Hepatocyte (in vitro differentiated cells): ENCODE measurements around the gene MNT.

Experiments
- EZH2 ChIP-seq: fragments of 200-600 bp; sonication (generic); IDR thresholded peaks from 2 replicates; pipeline ENCODE4 v1.6.1; 2016; ENCODE audit warnings: antibody characterized with exemption, mild to moderate bottlenecking, borderline replicate concordance
- TF ChIP-seq, protein P1 (sequence below): fragments of 200-600 bp; sonication (generic); IDR thresholded peaks from 2 replicates; pipeline ENCODE4 v1.5.1; 2016; ENCODE audit warnings: antibody characterized with exemption, mild to moderate bottlenecking; ENCODE audit not compliant: poor library complexity

DNA sequence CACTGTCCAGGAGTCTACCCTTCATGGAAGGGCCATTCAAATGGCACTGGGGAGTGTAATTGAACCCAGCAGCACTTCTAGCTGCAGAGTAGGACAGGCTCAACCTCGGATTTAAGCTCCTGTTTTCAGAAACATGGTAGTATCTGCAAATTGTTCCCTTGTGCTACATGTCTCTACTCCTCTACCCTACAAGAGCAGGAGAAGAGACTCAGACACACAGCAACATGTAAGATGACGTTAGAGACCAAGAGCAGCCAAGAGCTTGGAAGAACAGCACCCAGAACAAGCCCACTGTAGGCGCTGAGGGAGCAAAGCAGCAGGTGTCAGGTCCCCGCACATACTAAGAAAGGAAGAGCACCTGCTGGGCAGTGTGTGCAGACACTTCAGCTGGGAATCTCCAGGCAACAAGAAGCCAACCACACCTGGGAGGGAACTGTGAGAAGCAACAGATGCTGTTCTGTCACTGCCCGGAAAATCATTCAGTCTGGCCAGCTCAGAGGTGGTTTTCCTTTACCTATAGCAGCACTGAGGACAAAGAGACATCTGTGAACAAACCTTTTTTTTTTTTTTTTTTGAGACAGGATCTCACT is 35.6 kb upstream of the MNT start:
- TF ChIP-seq, protein P1, sequence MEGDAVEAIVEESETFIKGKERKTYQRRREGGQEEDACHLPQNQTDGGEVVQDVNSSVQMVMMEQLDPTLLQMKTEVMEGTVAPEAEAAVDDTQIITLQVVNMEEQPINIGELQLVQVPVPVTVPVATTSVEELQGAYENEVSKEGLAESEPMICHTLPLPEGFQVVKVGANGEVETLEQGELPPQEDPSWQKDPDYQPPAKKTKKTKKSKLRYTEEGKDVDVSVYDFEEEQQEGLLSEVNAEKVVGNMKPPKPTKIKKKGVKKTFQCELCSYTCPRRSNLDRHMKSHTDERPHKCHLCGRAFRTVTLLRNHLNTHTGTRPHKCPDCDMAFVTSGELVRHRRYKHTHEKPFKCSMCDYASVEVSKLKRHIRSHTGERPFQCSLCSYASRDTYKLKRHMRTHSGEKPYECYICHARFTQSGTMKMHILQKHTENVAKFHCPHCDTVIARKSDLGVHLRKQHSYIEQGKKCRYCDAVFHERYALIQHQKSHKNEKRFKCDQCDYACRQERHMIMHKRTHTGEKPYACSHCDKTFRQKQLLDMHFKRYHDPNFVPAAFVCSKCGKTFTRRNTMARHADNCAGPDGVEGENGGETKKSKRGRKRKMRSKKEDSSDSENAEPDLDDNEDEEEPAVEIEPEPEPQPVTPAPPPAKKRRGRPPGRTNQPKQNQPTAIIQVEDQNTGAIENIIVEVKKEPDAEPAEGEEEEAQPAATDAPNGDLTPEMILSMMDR, result no peak
- TF ChIP-seq EZH2, result no peak
